SU-DHL-6 (cell line): ENCODE results near the gene AIFM2.

Experiments used
- H2AFZ ChIP-seq: fragments of 200-600 bp; sonication (generic); 2 replicates; pipeline ENCODE4 v1.6.1; 2014; ENCODE audit warnings: low read depth, mild to moderate bottlenecking, moderate library complexity, mixed read lengths, antibody characterized with exemption, low read length; ENCODE audit not compliant: severe bottlenecking
- H3F3A ChIP-seq: fragments of 200-600 bp; shearing (Covaris generic); 2 replicates; pipeline ENCODE4 v1.6.0; 2016; ENCODE audit warnings: antibody characterized with exemption, mild to moderate bottlenecking; ENCODE audit not compliant: insufficient read depth
- H3K27ac ChIP-seq: fragments of 200-600 bp; sonication (generic); 2 replicates; pipeline ENCODE4 v1.5.1; 2016; ENCODE audit warnings: low read depth, mild to moderate bottlenecking, low read length, moderate library complexity, mixed read lengths
- H3K27me3 ChIP-seq: fragments of 200-600 bp; sonication (generic), shearing (Covaris generic); 2 replicates; pipeline ENCODE4 v1.6.0; 2014; ENCODE audit warnings: mild to moderate bottlenecking, low read length
- H3K36me3 ChIP-seq: fragments of 200-600 bp; sonication (generic); 2 replicates; pipeline ENCODE4 v1.6.1; 2014; ENCODE audit warnings: mild to moderate bottlenecking, low read length, mixed read lengths
- H3K4me2 ChIP-seq: fragments of 300-600, 200-600 bp; shearing (Covaris generic), sonication (generic); 2 replicates; pipeline ENCODE4 v1.6.0; 2014; ENCODE audit warnings: low read length, low read depth, mild to moderate bottlenecking; ENCODE audit not compliant: poor library complexity, severe bottlenecking
- H3K4me3 ChIP-seq: fragments of 200-600 bp; sonication (generic); 2 replicates; pipeline ENCODE4 v1.5.1; 2014; ENCODE audit warnings: antibody characterized with exemption, low read length, mild to moderate bottlenecking, mixed read lengths; ENCODE audit not compliant: insufficient read depth, poor library complexity, severe bottlenecking
- H3K79me2 ChIP-seq: fragments of 200-600 bp; sonication (generic); 2 replicates; pipeline ENCODE4 v1.6.1; 2014; ENCODE audit warnings: mild to moderate bottlenecking, low read length, moderate library complexity; ENCODE audit not compliant: insufficient read depth
- H3K9ac ChIP-seq: fragments of 200-600 bp; sonication (generic); 2 replicates; pipeline ENCODE4 v1.7.0; 2014; ENCODE audit warnings: mild to moderate bottlenecking, low read length
- H3K9me2 ChIP-seq: fragments of 200-600 bp; sonication (generic); replicated peaks from 2 replicates; pipeline ENCODE4 v1.6.1; 2014; ENCODE audit warnings: low read length; ENCODE audit not compliant: insufficient read depth
- H3K9me3 ChIP-seq: fragments of 200-600 bp; sonication (generic); 2 replicates; pipeline ENCODE4 v1.6.1; 2014; ENCODE audit warnings: low read length, mixed read lengths; ENCODE audit not compliant: insufficient read depth
- H4K20me1 ChIP-seq: fragments of 200-600 bp; sonication (generic); 2 replicates; pipeline ENCODE4 v1.6.1; 2014; ENCODE audit warnings: low read depth, mild to moderate bottlenecking, antibody characterized with exemption, low read length, moderate library complexity, mixed read lengths
- EZH2phosphoT487 ChIP-seq: fragments of 200-600 bp; sonication (generic), shearing (Covaris generic); conservative IDR thresholded peaks from 2 replicates; pipeline ENCODE4 v1.6.1; 2018; ENCODE audit warnings: mild to moderate bottlenecking, antibody characterized with exemption, low read length, moderate library complexity, mixed read lengths
- TF ChIP-seq, protein P1 (sequence below): fragments of 200-600 bp; sonication (generic); IDR thresholded peaks from one replicate; pipeline ENCODE4 v1.5.1; 2017; ENCODE audit warnings: antibody characterized with exemption, mild to moderate bottlenecking, low read length, moderate library complexity; ENCODE audit not compliant: insufficient read depth, poor library complexity, severe bottlenecking

AIFM2 gene

DNA sequence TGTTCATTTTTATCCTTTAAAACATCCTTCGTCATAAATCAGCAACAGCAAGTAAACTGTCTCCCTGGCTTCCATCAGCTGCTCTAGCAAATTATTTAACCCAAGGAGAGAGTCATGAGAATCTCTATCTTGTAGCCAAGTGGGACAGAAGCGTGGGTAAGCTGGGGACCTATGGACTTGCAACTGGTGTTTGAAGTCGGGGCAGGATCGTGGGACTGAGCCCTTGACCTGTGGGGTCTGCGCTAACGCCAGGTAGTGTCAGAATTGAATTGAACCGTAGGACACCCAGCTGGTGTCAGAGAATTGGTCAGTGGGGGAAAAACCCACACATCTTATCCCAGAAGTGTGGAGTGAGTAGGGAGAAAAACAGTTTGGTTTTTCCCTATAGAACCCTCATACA lies 13.4 kb downstream of the AIFM2 start:
- no peaks in the 10 kb centered on the region for H3K27me3 ChIP-seq
- H4K20me1 ChIP-seq: no peaks in the 10 kb centered on the region
- H2AFZ ChIP-seq: no peak overlapping the region
- H3K4me2 ChIP-seq: no peak overlapping the region
- no peak overlapping the region for H3K4me3 ChIP-seq
- no peaks in the 10 kb centered on the region for H3K9me2 ChIP-seq
- no peaks in the 10 kb centered on the region for H3K36me3 ChIP-seq
- H3K27ac ChIP-seq: no peak overlapping the region
- TF ChIP-seq, protein P1, sequence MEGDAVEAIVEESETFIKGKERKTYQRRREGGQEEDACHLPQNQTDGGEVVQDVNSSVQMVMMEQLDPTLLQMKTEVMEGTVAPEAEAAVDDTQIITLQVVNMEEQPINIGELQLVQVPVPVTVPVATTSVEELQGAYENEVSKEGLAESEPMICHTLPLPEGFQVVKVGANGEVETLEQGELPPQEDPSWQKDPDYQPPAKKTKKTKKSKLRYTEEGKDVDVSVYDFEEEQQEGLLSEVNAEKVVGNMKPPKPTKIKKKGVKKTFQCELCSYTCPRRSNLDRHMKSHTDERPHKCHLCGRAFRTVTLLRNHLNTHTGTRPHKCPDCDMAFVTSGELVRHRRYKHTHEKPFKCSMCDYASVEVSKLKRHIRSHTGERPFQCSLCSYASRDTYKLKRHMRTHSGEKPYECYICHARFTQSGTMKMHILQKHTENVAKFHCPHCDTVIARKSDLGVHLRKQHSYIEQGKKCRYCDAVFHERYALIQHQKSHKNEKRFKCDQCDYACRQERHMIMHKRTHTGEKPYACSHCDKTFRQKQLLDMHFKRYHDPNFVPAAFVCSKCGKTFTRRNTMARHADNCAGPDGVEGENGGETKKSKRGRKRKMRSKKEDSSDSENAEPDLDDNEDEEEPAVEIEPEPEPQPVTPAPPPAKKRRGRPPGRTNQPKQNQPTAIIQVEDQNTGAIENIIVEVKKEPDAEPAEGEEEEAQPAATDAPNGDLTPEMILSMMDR: no peak
- TF ChIP-seq EZH2phosphoT487: no peak
- no peaks in the 10 kb centered on the region for H3F3A ChIP-seq
- no peaks in the 10 kb centered on the region for H3K9me3 ChIP-seq
- H3K79me2 ChIP-seq: no peaks in the 10 kb centered on the region
- H3K9ac ChIP-seq: no peak overlapping the region

DNA sequence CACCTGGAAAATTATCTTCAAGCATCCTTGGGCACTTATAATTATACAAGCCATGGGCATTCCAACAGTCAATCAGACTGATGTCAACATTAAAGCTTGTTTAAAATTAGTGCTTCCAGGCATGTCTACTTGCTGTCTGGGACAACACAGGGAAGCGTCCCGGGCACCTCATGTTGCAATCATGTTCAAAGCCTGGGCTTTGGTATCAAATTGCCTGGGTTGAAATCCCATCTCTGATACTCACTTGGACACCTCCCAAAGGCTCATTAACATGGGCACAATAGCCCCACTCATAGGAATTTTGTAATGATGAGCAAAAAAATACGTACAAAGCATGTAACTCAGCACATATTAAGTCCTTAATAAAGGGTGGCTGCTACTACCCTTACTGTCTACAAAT lies 14.4 kb downstream of the AIFM2 start:
- H3K27ac ChIP-seq: no peak overlapping the region
- no peak for TF ChIP-seq EZH2phosphoT487
- TF ChIP-seq, protein P1: no peak
- H3K36me3 ChIP-seq: no peaks in the 10 kb centered on the region
- no peaks in the 10 kb centered on the region for H3F3A ChIP-seq
- no peak overlapping the region for H3K9ac ChIP-seq
- no peaks in the 10 kb centered on the region for H3K9me3 ChIP-seq
- H3K9me2 ChIP-seq: no peaks in the 10 kb centered on the region
- H3K4me3 ChIP-seq: no peak overlapping the region
- no peak overlapping the region for H3K4me2 ChIP-seq
- no peaks in the 10 kb centered on the region for H3K27me3 ChIP-seq
- no peaks in the 10 kb centered on the region for H3K79me2 ChIP-seq
- no peak overlapping the region for H2AFZ ChIP-seq
- no peaks in the 10 kb centered on the region for H4K20me1 ChIP-seq

GRCh38 chr10:70117646-70118045 lies 15.0 kb downstream of the AIFM2 start:
- Histone ChIP-seq H2AFZ (no peak overlapping the region), H3K36me3 (no peaks in the 10 kb centered on the region), H3K4me2 (no peak overlapping the region), H3K9ac (no peak overlapping the region), H3K27ac (no peak overlapping the region), H3K4me3 (no peak overlapping the region), H3K79me2 (no peaks in the 10 kb centered on the region), H4K20me1 (no peaks in the 10 kb centered on the region), H3K9me2 (no peaks in the 10 kb centered on the region), H3F3A (no peaks in the 10 kb centered on the region), H3K9me3 (no peaks in the 10 kb centered on the region), H3K27me3 (no peaks in the 10 kb centered on the region)
- TF ChIP-seq EZH2phosphoT487: no peak
- TF ChIP-seq, protein P1: no peak
